ENCODE measurements around the gene REPS2. TPM values are rescaled to one million over a fixed set of nuclear protein-coding genes. Genes with fewer than 3 reads are reported as not detected.

REPS2 gene
- polyA plus RNA-seq, 1 experiment = 0.04 TPM

- no peak overlapping the region for H3K4me3 ChIP-seq (ENCODE audit: low read depth, low read length)
- H3K27me3 ChIP-seq (ENCODE audit: control insufficient read depth, insufficient read depth, low read length) = peaks cover 2% of the 10 kb centered on the region
- ChIA-PET POLR2A (no interaction called here), CTCF (interaction anchor here (0.5 to 3.0 kb wide), 18 partner anchors 9 to 325 kb away, joined by 3 to 38 read pairs (median 4); no protein-coding TSS in a partner anchor)
- no peak for TF ChIP-seq CTCF (IDR thresholded peaks at IDR 0.05; ENCODE audit: insufficient read depth, low read depth, low read length)
- H3K36me3 ChIP-seq (ENCODE audit: control insufficient read depth, insufficient read depth, low read length) = no peaks in the 10 kb centered on the region
- DNase-seq (ENCODE audit: low read depth) = no peak
Observed at GRCh38 chrX:17047224-17047623, 100.8 kb downstream of the REPS2 start.

- no peak for TF ChIP-seq CTCF (IDR thresholded peaks at IDR 0.05; ENCODE audit: insufficient read depth, low read depth, low read length)
- no peak overlapping the region for H3K4me3 ChIP-seq (ENCODE audit: low read depth, low read length)
- POLR2A ChIA-PET = no interaction called here
- CTCF ChIA-PET = interaction anchor here (0.7 to 1.6 kb wide), 2 partner anchors 170 to 287 kb away, joined by 3 to 7 read pairs; no protein-coding TSS in a partner anchor
- no peaks in the 10 kb centered on the region for H3K27me3 ChIP-seq (ENCODE audit: control insufficient read depth, insufficient read depth, low read length)
- no peak for DNase-seq (ENCODE audit: low read depth)
- H3K36me3 ChIP-seq (ENCODE audit: control insufficient read depth, insufficient read depth, low read length) = no peaks in the 10 kb centered on the region
Observed at GRCh38 chrX:17052210-17052609, 105.8 kb downstream of the REPS2 start.

- ChIA-PET CTCF (interaction anchor here (1.0 to 1.6 kb wide), 4 partner anchors 9 to 245 kb away, joined by 3 to 7 read pairs (median 4); no protein-coding TSS in a partner anchor), POLR2A (no interaction called here)
- Histone ChIP-seq H3K36me3 (ENCODE audit: control insufficient read depth, insufficient read depth, low read length) (no peaks in the 10 kb centered on the region), H3K4me3 (ENCODE audit: low read depth, low read length) (no peak overlapping the region), H3K27me3 (ENCODE audit: control insufficient read depth, insufficient read depth, low read length) (no peaks in the 10 kb centered on the region)
- no peak for DNase-seq (ENCODE audit: low read depth)
- TF ChIP-seq CTCF (IDR thresholded peaks at IDR 0.05; ENCODE audit: insufficient read depth, low read depth, low read length) = no peak
Observed at GRCh38 chrX:17052793-17053192, 106.3 kb downstream of the REPS2 start.

GRCh38 chrX:17053502-17053901, 107.0 kb downstream of the REPS2 start:
- ChIA-PET POLR2A (no interaction called here), CTCF (interaction anchor here (1.0 to 1.4 kb wide), 3 partner anchors 8 to 246 kb away, joined by 3 to 4 read pairs (median 4); no protein-coding TSS in a partner anchor)
- TF ChIP-seq CTCF (IDR thresholded peaks at IDR 0.05; ENCODE audit: insufficient read depth, low read depth, low read length) = no peak
- H3K4me3 ChIP-seq (ENCODE audit: low read depth, low read length) = no peak overlapping the region
- no peak for DNase-seq (ENCODE audit: low read depth)
- no peaks in the 10 kb centered on the region for H3K36me3 ChIP-seq (ENCODE audit: control insufficient read depth, insufficient read depth, low read length)
- H3K27me3 ChIP-seq (ENCODE audit: control insufficient read depth, insufficient read depth, low read length) = no peaks in the 10 kb centered on the region

GRCh38 chrX:17056868-17057608, 110.6 kb downstream of the REPS2 start:
- POLR2A ChIA-PET = no interaction called here
- CTCF ChIA-PET = interaction anchor here (1.4 kb wide), 1 partner anchor 11 kb away, joined by 3 read pairs; no protein-coding TSS in a partner anchor

More at GRCh38 chrX:17056868-17057608, 110.6 kb downstream of the REPS2 start:
- no peak for TF ChIP-seq CTCF (IDR thresholded peaks at IDR 0.05; ENCODE audit: insufficient read depth, low read depth, low read length)
- Histone ChIP-seq H3K4me3 (ENCODE audit: low read depth, low read length) (no peak overlapping the region), H3K36me3 (ENCODE audit: control insufficient read depth, insufficient read depth, low read length) (no peaks in the 10 kb centered on the region), H3K27me3 (ENCODE audit: control insufficient read depth, insufficient read depth, low read length) (no peaks in the 10 kb centered on the region)
- DNase-seq (ENCODE audit: low read depth) = no peak

All from BJ (cell line).